WTC11 (cell line): ENCODE measurements around the gene ING1.

Experiments
- FOXP1 ChIP-seq: sonication (generic); formaldehyde crosslinking; IDR thresholded peaks from 2 replicates; pipeline ENCODE4 v1.8.0; 2022; ENCODE audit warnings: missing genetic modification reagents, mild to moderate bottlenecking, moderate library complexity, borderline replicate concordance
- MYBL2 ChIP-seq: sonication (generic); formaldehyde crosslinking; IDR thresholded peaks from 2 replicates; pipeline ENCODE4 v1.8.1; 2023; ENCODE audit warnings: mild to moderate bottlenecking, moderate library complexity, missing genetic modification reagents
- TEAD4 ChIP-seq: sonication (generic); formaldehyde crosslinking; IDR thresholded peaks from 2 replicates; pipeline ENCODE4 v1.8.0; 2022; ENCODE audit warnings: mild to moderate bottlenecking, missing genetic modification reagents
- ZNF423 ChIP-seq: fragments of 250-450 bp; sonication (Bioruptor Pico); IDR thresholded peaks from 2 replicates; pipeline ENCODE4 v2.1.2; 2022; ENCODE audit warnings: mild to moderate bottlenecking, moderate library complexity
- TF ChIP-seq, protein P1 (sequence below): fragments of 200-600 bp; IDR thresholded peaks from 2 replicates; pipeline ENCODE4 v1.8.0; 2022; ENCODE audit warnings: antibody characterized with exemption
- TF ChIP-seq, protein P2 (sequence below): sonication (generic); formaldehyde crosslinking; conservative IDR thresholded peaks from 2 replicates; pipeline ENCODE4 v1.8.1; 2022; ENCODE audit warnings: mild to moderate bottlenecking, missing genetic modification reagents

DNA sequence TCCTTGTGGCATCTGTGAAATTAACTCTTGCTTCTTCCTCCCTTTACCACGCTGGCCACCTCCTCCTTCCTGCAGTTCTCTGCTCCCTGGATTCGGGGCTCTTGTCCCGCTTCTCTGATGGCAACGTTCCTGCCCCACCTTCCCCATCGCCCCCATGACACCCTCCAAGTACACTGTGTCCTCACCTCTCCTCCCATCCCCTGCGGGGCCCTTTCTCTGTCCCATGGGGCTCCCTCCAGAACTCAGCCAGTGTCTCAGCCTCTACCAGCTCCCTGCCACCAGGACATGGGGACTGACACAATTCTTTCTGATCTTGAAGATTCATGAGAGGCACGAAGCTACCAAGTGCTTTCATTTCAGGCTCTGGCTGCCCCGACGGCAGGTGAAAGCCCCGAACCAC is 16.7 kb upstream of the ING1 start:
- TF ChIP-seq TEAD4 (CRISPR knock-in tag) (no peak), FOXP1 (CRISPR knock-in tag) (no peak), ZNF423 (CRISPR knock-in tag) (no peak), MYBL2 (CRISPR knock-in tag) (no peak)
- TF ChIP-seq, protein P1, sequence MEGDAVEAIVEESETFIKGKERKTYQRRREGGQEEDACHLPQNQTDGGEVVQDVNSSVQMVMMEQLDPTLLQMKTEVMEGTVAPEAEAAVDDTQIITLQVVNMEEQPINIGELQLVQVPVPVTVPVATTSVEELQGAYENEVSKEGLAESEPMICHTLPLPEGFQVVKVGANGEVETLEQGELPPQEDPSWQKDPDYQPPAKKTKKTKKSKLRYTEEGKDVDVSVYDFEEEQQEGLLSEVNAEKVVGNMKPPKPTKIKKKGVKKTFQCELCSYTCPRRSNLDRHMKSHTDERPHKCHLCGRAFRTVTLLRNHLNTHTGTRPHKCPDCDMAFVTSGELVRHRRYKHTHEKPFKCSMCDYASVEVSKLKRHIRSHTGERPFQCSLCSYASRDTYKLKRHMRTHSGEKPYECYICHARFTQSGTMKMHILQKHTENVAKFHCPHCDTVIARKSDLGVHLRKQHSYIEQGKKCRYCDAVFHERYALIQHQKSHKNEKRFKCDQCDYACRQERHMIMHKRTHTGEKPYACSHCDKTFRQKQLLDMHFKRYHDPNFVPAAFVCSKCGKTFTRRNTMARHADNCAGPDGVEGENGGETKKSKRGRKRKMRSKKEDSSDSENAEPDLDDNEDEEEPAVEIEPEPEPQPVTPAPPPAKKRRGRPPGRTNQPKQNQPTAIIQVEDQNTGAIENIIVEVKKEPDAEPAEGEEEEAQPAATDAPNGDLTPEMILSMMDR = no peak
- TF ChIP-seq, protein P2, sequence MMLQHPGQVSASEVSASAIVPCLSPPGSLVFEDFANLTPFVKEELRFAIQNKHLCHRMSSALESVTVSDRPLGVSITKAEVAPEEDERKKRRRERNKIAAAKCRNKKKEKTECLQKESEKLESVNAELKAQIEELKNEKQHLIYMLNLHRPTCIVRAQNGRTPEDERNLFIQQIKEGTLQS (CRISPR knock-in tag) = no peak
